ENCODE data around the gene OR9Q1. TPM values are rescaled to one million over a fixed set of nuclear protein-coding genes. Genes with fewer than 3 reads are reported as not detected.

The OR9Q1 gene
- total and polyA plus RNA-seq, 2 of the 4 experiments (the other 2 are of a cell fraction), result not detected

DNA sequence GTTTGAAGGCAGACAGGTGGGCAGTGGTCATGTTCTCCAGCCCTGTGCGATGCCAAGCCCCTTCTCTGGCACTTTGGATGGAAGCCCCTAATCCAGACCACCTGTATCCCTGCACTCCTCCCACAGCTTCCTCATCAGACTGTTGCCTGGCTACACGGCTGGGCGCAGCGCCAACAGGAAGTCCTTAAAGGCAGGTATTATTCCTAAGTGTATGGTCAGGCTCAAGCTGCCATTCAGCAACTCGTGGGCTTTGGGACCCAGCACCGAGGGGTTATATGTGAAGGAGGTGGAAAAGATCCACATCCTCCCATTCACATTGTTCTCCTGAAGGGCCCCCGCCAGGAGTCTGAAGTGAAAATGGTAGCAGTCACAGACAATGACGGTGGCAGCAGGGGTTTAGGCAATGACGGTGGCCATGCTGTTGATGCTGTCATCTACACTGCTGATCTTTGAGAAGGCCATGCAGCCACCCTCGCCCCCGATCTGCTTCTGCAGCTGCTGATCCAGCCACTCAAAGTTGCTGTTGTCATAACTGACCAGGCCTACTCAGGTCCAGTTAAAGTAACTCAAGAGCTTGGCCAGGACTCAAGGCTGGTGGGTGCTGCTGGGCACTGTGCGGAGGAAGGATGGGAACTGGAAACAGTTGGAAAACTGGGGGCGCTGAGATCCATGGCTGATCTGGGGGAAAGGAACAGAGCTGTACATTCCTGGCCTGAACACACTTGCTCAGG is 34.8 kb downstream of the OR9Q1 start:
- Histone ChIP-seq H3K4me1 (ENCODE audit: control insufficient read depth, insufficient read depth, low read length) (peaks cover 32% of the 10 kb centered on the region), H2AK5ac (ENCODE audit: low read depth, low read length) (peak overlapping the region; percentile 98), H2BK20ac (ENCODE audit: low read depth, low read length) (peak overlapping the region; percentile 99), H2BK15ac (ENCODE audit: low read depth, low read length) (peak overlapping the region; percentile 89; the same call in 2 of the 3 replicates), H3K18ac (ENCODE audit: low read depth, low read length) (peak overlapping the region; percentile 90), H4K91ac (ENCODE audit: insufficient read depth, low read depth, low read length) (peak overlapping the region; percentile 99), H2BK120ac (ENCODE audit: low read depth, low read length) (peak overlapping the region; percentile 98), H3K9me1 (ENCODE audit: insufficient read depth, low read length) (peaks cover 25% of the 10 kb centered on the region), H3K27me3 (ENCODE audit: control insufficient read depth, insufficient read depth, low read length) (no peaks in the 10 kb centered on the region), H3K79me1 (ENCODE audit: low read depth in 1 of 2, low read length in 2 of 2) (no peaks in the 10 kb centered on the region), H4K8ac (ENCODE audit: low read depth in 2 of 2, low read length in 2 of 2) (peak overlapping the region; percentile 79 to 93), H3K9ac (ENCODE audit: low read depth, low read length) (peak overlapping the region; percentile 56), H3K56ac (ENCODE audit: extremely low read depth, insufficient read depth, low read length) (peak overlapping the region; percentile 84), H3K14ac (replicated peaks; ENCODE audit: low read depth, low read length) (peak overlapping the region; percentile 93), H3K23ac (ENCODE audit: low read depth, low read length) (peak overlapping the region; percentile 46), H3K4me3 (ENCODE audit: insufficient read depth, low read depth, low read length) (no peak overlapping the region), H3K9me3 (ENCODE audit: control insufficient read depth, insufficient read depth, low read length) (no peaks in the 10 kb centered on the region), H3K36me3 (ENCODE audit: control insufficient read depth, insufficient read depth, low read length) (no peaks in the 10 kb centered on the region), H2BK5ac (ENCODE audit: low read depth, low read length, poor library complexity, severe bottlenecking) (peak overlapping the region; percentile 98), H4K5ac (ENCODE audit: low read depth, low read length) (peak overlapping the region; percentile 92), H4K20me1 (ENCODE audit: insufficient read depth, low read length) (no peaks in the 10 kb centered on the region), H2AFZ (replicated peaks; ENCODE audit: low read length, poor library complexity) (peak overlapping the region; percentile 47), H3K4me2 (ENCODE audit: low read depth, low read length) (0 out of 2 replicates have a peak overlapping the region, but pooled peaks have one; percentile 7), H3K27ac (ENCODE audit: insufficient read depth, low read length) (peak overlapping the region; percentile 99), H2AK9ac (replicated peaks; ENCODE audit: low read depth, low read length, poor library complexity) (peak overlapping the region; percentile 20), H3K4ac (ENCODE audit: low read depth, low read length) (peak overlapping the region; percentile 99)
- ChIA-PET CTCF (no interaction called here), POLR2A (ENCODE audit: unreplicated experiment) (no interaction called here)
- in situ Hi-C loops (cut with MboI; ENCODE audit: low sequenced_read_pairs), result no loop called here
- TF ChIP-seq MAFK (IDR thresholded peaks at IDR 0.05; ENCODE audit: low read depth, low read length), result no peak
- TF ChIP-seq, protein P1, sequence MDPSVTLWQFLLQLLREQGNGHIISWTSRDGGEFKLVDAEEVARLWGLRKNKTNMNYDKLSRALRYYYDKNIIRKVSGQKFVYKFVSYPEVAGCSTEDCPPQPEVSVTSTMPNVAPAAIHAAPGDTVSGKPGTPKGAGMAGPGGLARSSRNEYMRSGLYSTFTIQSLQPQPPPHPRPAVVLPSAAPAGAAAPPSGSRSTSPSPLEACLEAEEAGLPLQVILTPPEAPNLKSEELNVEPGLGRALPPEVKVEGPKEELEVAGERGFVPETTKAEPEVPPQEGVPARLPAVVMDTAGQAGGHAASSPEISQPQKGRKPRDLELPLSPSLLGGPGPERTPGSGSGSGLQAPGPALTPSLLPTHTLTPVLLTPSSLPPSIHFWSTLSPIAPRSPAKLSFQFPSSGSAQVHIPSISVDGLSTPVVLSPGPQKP (IDR thresholded peaks at IDR 0.05; ENCODE audit: borderline replicate concordance, low read depth, low read length), result no peak
- BruUV-seq (replicated peaks), result no TSS peak
- ATAC-seq (ENCODE audit: low read depth) (no peak), DNase-seq (no peak)
- intact Hi-C loops (cut with micrococcal nuclease), result loop anchor here (1.0 to 5.0 kb wide), 4 partner anchors 31 to 454 kb away; partner anchors contain the start of gene CTNND1
- dilution Hi-C loops (cut with HindIII; ENCODE audit: low sequenced_read_pairs, unreplicated experiment), result no loop called here
- WGBS, 2 experiments (ENCODE audit: extremely low coverage in 2 of 2, insufficient read length in 1 of 2), result 48% methylated on average over 4 of the region's 13 CpGs; no CpG with 5 or more reads in 1 of the 2 experiments
